GM12801 (cell line): ENCODE measurements around the gene STAT3.

Experiments used
- TF ChIP-seq, protein P1 (sequence below): IDR thresholded peaks from one replicate; pipeline ENCODE4 v1.5.1; 2011; ENCODE audit warnings: control low read depth; ENCODE audit not compliant: insufficient read length; ENCODE audit errors: extremely low read depth

The STAT3 gene

GRCh38 chr17:42339221-42339620 is 49.0 kb downstream of the STAT3 start:
- TF ChIP-seq, protein P1, sequence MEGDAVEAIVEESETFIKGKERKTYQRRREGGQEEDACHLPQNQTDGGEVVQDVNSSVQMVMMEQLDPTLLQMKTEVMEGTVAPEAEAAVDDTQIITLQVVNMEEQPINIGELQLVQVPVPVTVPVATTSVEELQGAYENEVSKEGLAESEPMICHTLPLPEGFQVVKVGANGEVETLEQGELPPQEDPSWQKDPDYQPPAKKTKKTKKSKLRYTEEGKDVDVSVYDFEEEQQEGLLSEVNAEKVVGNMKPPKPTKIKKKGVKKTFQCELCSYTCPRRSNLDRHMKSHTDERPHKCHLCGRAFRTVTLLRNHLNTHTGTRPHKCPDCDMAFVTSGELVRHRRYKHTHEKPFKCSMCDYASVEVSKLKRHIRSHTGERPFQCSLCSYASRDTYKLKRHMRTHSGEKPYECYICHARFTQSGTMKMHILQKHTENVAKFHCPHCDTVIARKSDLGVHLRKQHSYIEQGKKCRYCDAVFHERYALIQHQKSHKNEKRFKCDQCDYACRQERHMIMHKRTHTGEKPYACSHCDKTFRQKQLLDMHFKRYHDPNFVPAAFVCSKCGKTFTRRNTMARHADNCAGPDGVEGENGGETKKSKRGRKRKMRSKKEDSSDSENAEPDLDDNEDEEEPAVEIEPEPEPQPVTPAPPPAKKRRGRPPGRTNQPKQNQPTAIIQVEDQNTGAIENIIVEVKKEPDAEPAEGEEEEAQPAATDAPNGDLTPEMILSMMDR, result no peak

- TF ChIP-seq, protein P1, result no peak
These were observed 49.7 kb downstream of the STAT3 start for GRCh38 chr17:42338427-42338985.

DNA sequence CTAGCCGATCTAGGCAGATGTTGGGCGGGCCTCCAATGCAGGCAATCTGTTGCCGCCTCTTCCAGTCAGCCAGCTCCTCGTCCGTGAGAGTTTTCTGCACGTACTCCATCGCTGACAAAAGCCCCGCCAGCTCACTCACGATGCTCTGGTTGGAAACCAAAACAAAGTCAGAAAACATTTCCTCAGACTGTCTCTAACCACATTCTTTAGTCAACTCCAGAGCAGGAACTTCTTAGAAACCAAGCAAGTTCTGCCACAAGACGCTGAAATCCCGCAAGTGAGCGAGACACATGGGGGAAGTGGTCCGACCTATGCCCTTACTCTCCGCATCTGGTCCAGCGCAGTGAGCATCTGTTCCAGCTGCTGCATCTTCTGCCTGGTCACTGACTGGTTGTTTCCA is 50.8 kb downstream of the STAT3 start:
- TF ChIP-seq, protein P1, result no peak

GRCh38 chr17:42334677-42335076 is 53.6 kb downstream of the STAT3 start:
- TF ChIP-seq, protein P1, result no peak

- TF ChIP-seq, protein P1, result no peak
These were observed 55.2 kb downstream of the STAT3 start for GRCh38 chr17:42333053-42333452.

- TF ChIP-seq, protein P1, result no peak
These were observed 58.9 kb downstream of the STAT3 start for GRCh38 chr17:42329025-42329976.

GRCh38 chr17:42325026-42325425 is 63.2 kb downstream of the STAT3 start:
- TF ChIP-seq, protein P1, result no peak
